SK-N-SH treated with all-trans-retinoic acid at 6 μM for 48 hours (cell line): ENCODE results near the gene CELF1.

Experiments used
- ATAC-seq: fragments of 200-7000 bp; cut with Tn5 transposase; 3 replicates; pipeline ENCODE4 v1.9.1; 2020; ENCODE audit warnings: mild to moderate bottlenecking, moderate library complexity
- ARNTL ChIP-seq: fragments of 450-650 bp; formaldehyde crosslinking; IDR thresholded peaks from 2 replicates; pipeline ENCODE4 v1.5.0; 2020; ENCODE audit warnings: low read depth, mild to moderate bottlenecking, moderate library complexity, borderline replicate concordance
- BACH2 ChIP-seq: fragments of 250-450 bp; sonication (Bioruptor Pico); IDR thresholded peaks from 2 replicates; pipeline ENCODE4 v1.9.0; 2021; ENCODE audit warnings: mild to moderate bottlenecking, borderline replicate concordance
- CREB5 ChIP-seq: fragments of 250-450 bp; sonication (Bioruptor Pico); IDR thresholded peaks from 2 replicates; pipeline ENCODE4 v1.5.1; 2020; ENCODE audit warnings: low read depth, mild to moderate bottlenecking, moderate library complexity
- CSDC2 ChIP-seq: fragments of 250-450 bp; sonication (Bioruptor Pico); IDR thresholded peaks from 2 replicates; pipeline ENCODE4 v1.5.0; 2020; ENCODE audit warnings: mild to moderate bottlenecking, moderate library complexity
- CSRNP3 ChIP-seq: fragments of 250-450 bp; sonication (Bioruptor Pico); IDR thresholded peaks from 2 replicates; pipeline ENCODE4 v1.5.1; 2021; ENCODE audit warnings: mild to moderate bottlenecking, moderate library complexity
- ESRRG ChIP-seq: fragments of 250-450 bp; sonication (Bioruptor Pico); IDR thresholded peaks from 2 replicates; pipeline ENCODE4 v1.6.1; 2021; ENCODE audit warnings: mild to moderate bottlenecking
- GLIS3 ChIP-seq: fragments of 250-450 bp; sonication (Bioruptor Pico); IDR thresholded peaks from 2 replicates; pipeline ENCODE4 v1.5.0; 2020; ENCODE audit warnings: mild to moderate bottlenecking, moderate library complexity
- ISL1 ChIP-seq: fragments of 250-450 bp; sonication (Bioruptor Pico); IDR thresholded peaks from 2 replicates; pipeline ENCODE4 v2.1.2; 2022; ENCODE audit warnings: mild to moderate bottlenecking, moderate library complexity
- OSR1 ChIP-seq: fragments of 250-450 bp; sonication (Bioruptor Pico); IDR thresholded peaks from 2 replicates; pipeline ENCODE4 v1.8.0; 2022; ENCODE audit warnings: moderate library complexity, mild to moderate bottlenecking, inconsistent platforms
- PATZ1 ChIP-seq: fragments of 250-450 bp; sonication (Bioruptor Pico); IDR thresholded peaks from 2 replicates; pipeline ENCODE4 v1.8.0; 2020; ENCODE audit warnings: mild to moderate bottlenecking, moderate library complexity, borderline replicate concordance
- POU6F1 ChIP-seq: fragments of 250-450 bp; sonication (Bioruptor Pico); IDR thresholded peaks from 2 replicates; pipeline ENCODE4 v1.8.0; 2021; ENCODE audit warnings: low read depth, mild to moderate bottlenecking, moderate library complexity, borderline replicate concordance
- PPARA ChIP-seq: fragments of 250-450 bp; sonication (Bioruptor Pico); IDR thresholded peaks from 2 replicates; pipeline ENCODE4 v1.5.0; 2020; ENCODE audit warnings: mild to moderate bottlenecking, borderline replicate concordance
- RARB ChIP-seq: fragments of 250-450 bp; sonication (Bioruptor Pico); IDR thresholded peaks from 2 replicates; pipeline ENCODE4 v1.8.0; 2021; ENCODE audit warnings: mild to moderate bottlenecking, moderate library complexity
- SNAI2 ChIP-seq: fragments of 250-450 bp; sonication (Bioruptor Pico); IDR thresholded peaks from 2 replicates; pipeline ENCODE4 v1.5.0; 2020; ENCODE audit warnings: mild to moderate bottlenecking, moderate library complexity
- TCF4 ChIP-seq: fragments of 250-450 bp; sonication (Bioruptor Pico); IDR thresholded peaks from 2 replicates; pipeline ENCODE4 v1.8.0; 2021; ENCODE audit warnings: mild to moderate bottlenecking, moderate library complexity, borderline replicate concordance
- TOX ChIP-seq: fragments of 250-450 bp; sonication (Bioruptor Pico); IDR thresholded peaks from 2 replicates; pipeline ENCODE4 v1.8.0; 2021; ENCODE audit warnings: mild to moderate bottlenecking, moderate library complexity, borderline replicate concordance
- TSHZ2 ChIP-seq: fragments of 250-450 bp; sonication (Bioruptor Pico); IDR thresholded peaks from 2 replicates; pipeline ENCODE4 v1.5.0; 2020; ENCODE audit warnings: mild to moderate bottlenecking, moderate library complexity
- ZC3H10 ChIP-seq: fragments of 250-450 bp; sonication (Bioruptor Pico); IDR thresholded peaks from 2 replicates; pipeline ENCODE4 v1.5.1; 2021; ENCODE audit warnings: mild to moderate bottlenecking, moderate library complexity
- ZFP3 ChIP-seq: fragments of 250-450 bp; sonication (Bioruptor Pico); IDR thresholded peaks from 2 replicates; pipeline ENCODE4 v1.5.0; 2020; ENCODE audit warnings: mild to moderate bottlenecking, moderate library complexity
- ZFP30 ChIP-seq: fragments of 450-650 bp; formaldehyde crosslinking; IDR thresholded peaks from 2 replicates; pipeline ENCODE4 v1.5.0; 2022; ENCODE audit warnings: mild to moderate bottlenecking, moderate library complexity
- ZNF565 ChIP-seq: fragments of 450-650 bp; formaldehyde crosslinking; conservative IDR thresholded peaks from 2 replicates; pipeline ENCODE4 v1.5.0; 2020; ENCODE audit warnings: low read depth, mild to moderate bottlenecking, moderate library complexity
- ZNF70 ChIP-seq: fragments of 450-650 bp; formaldehyde crosslinking; IDR thresholded peaks from 2 replicates; pipeline ENCODE4 v1.5.0; 2020; ENCODE audit warnings: mild to moderate bottlenecking, moderate library complexity
- ZNF8 ChIP-seq: fragments of 450-650 bp; formaldehyde crosslinking; IDR thresholded peaks from 2 replicates; pipeline ENCODE4 v1.5.0; 2020; ENCODE audit warnings: mild to moderate bottlenecking, moderate library complexity

Gene CELF1

GRCh38 chr11:47500121-47500520, 52.8 kb downstream of the CELF1 start:
- ATAC-seq: no peak

GRCh38 chr11:47499614-47500013, 53.3 kb downstream of the CELF1 start:
- TF ChIP-seq ZNF565 (no peak), ARNTL (CRISPR knock-in tag) (no peak), TOX (no peak), ZNF70 (CRISPR knock-in tag) (no peak), ESRRG (CRISPR knock-in tag) (no peak)
- peak; percentile 28; the same call in 1 of the 3 replicates for ATAC-seq

More at GRCh38 chr11:47500121-47500520, 52.8 kb downstream of the CELF1 start:
- no peak for TF ChIP-seq OSR1 (CRISPR knock-in tag)
- no peak for TF ChIP-seq PATZ1 (CRISPR knock-in tag)
- TF ChIP-seq TCF4: no peak
- TF ChIP-seq RARB (CRISPR knock-in tag): no peak
- TF ChIP-seq PPARA (CRISPR knock-in tag): no peak
- no peak for TF ChIP-seq POU6F1 (CRISPR knock-in tag)
- TF ChIP-seq SNAI2 (CRISPR knock-in tag): no peak
- no peak for TF ChIP-seq BACH2 (CRISPR knock-in tag)
- TF ChIP-seq ISL1 (CRISPR knock-in tag): no peak
- no peak for TF ChIP-seq ARNTL (CRISPR knock-in tag)
- TF ChIP-seq TSHZ2 (CRISPR knock-in tag): no peak
- no peak for TF ChIP-seq ZC3H10 (CRISPR knock-in tag)
- TF ChIP-seq ZNF565: no peak
- TF ChIP-seq GLIS3: no peak
- TF ChIP-seq ESRRG (CRISPR knock-in tag): no peak
- no peak for TF ChIP-seq ZNF8 (CRISPR knock-in tag)
- TF ChIP-seq TOX: no peak
- no peak for TF ChIP-seq CSDC2 (CRISPR knock-in tag)
- no peak for TF ChIP-seq ZFP3

GRCh38 chr11:47499161-47499560, 53.8 kb downstream of the CELF1 start:
- ATAC-seq: no peak
- no peak for TF ChIP-seq BACH2 (CRISPR knock-in tag)
- TF ChIP-seq CSDC2 (CRISPR knock-in tag): no peak
- no peak for TF ChIP-seq PPARA (CRISPR knock-in tag)
- TF ChIP-seq ZNF70 (CRISPR knock-in tag): no peak
- TF ChIP-seq TCF4: no peak
- no peak for TF ChIP-seq ZFP30 (CRISPR knock-in tag)
- no peak for TF ChIP-seq CREB5 (CRISPR knock-in tag)
- TF ChIP-seq ZC3H10 (CRISPR knock-in tag): no peak
- TF ChIP-seq ISL1 (CRISPR knock-in tag): no peak
- TF ChIP-seq ARNTL (CRISPR knock-in tag): no peak
- no peak for TF ChIP-seq TSHZ2 (CRISPR knock-in tag)
- no peak for TF ChIP-seq ZNF565
- no peak for TF ChIP-seq ESRRG (CRISPR knock-in tag)
- no peak for TF ChIP-seq ZFP3
- TF ChIP-seq CSRNP3 (CRISPR knock-in tag): no peak
- no peak for TF ChIP-seq ZNF8 (CRISPR knock-in tag)
- no peak for TF ChIP-seq OSR1 (CRISPR knock-in tag)
- TF ChIP-seq, all 23 proteins: peak for 0
